Tibial artery (tissue), 4 donors: Measurements from ENCODE around the gene ARPP21.

Experiments used
- DNase-seq, 2 donors: peaks; one replicate each; pipeline ENCODE4 v3.0.0-alpha.2; 2019
- H3K27ac ChIP-seq, 2 donors: fragments of 200-600 bp; sonication (generic) in 1 of 2; 1 replicate in 1 of 2; 2 replicates in 1 of 2; pipeline ENCODE4 v1.5.1; 2018 to 2019; ENCODE audit warnings: mild to moderate bottlenecking in 1 of 2
- H3K27me3 ChIP-seq, 2 donors: fragments of 200-600 bp; sonication (generic) in 1 of 2; one replicate each; pipeline versions ENCODE4 v1.5.1 to v1.6.0; 2016 to 2019
- H3K36me3 ChIP-seq, 3 donors: fragments of 200-600 bp; sonication (generic) in 2 of 3; one replicate each; pipeline ENCODE4 v1.5.1; 2016 to 2019; ENCODE audit warnings: mild to moderate bottlenecking in 2 of 3
- H3K4me1 ChIP-seq, 4 donors: fragments of 200-600 bp; sonication (generic) in 2 of 4; 1 replicate in 3 of 4; 2 replicates in 1 of 4; pipeline ENCODE4 v1.5.1; 2016 to 2019
- H3K4me3 ChIP-seq, 2 donors: fragments of 200-600 bp; sonication (generic) in 1 of 2; 1 replicate in 1 of 2; 2 replicates in 1 of 2; pipeline ENCODE4 v1.5.1; 2018 to 2019; ENCODE audit warnings: mild to moderate bottlenecking in 2 of 2
- H3K9me3 ChIP-seq, 3 donors: fragments of 200-600 bp; sonication (generic) in 1 of 3; one replicate each; pipeline ENCODE4 v1.5.1; 2016 to 2019
- intact Hi-C: fragments of 100-400 bp; cut with DNase I; formaldehyde crosslinking; loops from one replicate; pipeline ENCODE4 v1.15.0; 2023; ENCODE audit warnings: low total_unique reads
- TF ChIP-seq, protein P1 (sequence below), 2 experiments: fragments of 200-600 bp in 1 of 2; fragments of 450-650 bp in 1 of 2; IDR thresholded peaks; one replicate each; pipeline ENCODE4 v1.5.1; 2017 to 2019; ENCODE audit warnings: antibody characterized with exemption in 2 of 2, mild to moderate bottlenecking in 1 of 2, moderate library complexity in 1 of 2

The ARPP21 gene

DNA sequence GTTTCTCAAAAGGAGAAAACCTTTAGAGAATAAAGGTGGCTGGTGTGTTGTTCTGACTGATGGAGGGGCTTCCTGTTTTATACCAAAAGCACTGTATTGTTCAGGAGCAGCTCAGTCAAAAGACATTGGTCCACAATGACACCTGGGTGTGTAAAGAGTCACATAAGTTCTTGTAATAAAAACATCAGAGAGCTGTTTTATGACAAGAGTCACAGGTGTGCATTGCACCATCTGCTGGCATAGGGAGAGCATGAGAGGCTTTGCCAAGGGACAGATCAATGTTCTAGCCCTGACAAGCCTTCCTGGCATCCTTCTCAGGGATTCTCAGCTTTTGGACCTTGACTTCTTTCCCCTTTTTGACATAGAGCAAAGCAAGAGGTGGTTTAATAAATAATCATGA, 20.4 kb downstream of the ARPP21 start:
- DNase-seq: no peak
- no peaks in the 10 kb centered on the region for H3K36me3 ChIP-seq
- H3K27ac ChIP-seq: no peak overlapping the region
- H3K4me3 ChIP-seq: no peak overlapping the region
- TF ChIP-seq, protein P1, sequence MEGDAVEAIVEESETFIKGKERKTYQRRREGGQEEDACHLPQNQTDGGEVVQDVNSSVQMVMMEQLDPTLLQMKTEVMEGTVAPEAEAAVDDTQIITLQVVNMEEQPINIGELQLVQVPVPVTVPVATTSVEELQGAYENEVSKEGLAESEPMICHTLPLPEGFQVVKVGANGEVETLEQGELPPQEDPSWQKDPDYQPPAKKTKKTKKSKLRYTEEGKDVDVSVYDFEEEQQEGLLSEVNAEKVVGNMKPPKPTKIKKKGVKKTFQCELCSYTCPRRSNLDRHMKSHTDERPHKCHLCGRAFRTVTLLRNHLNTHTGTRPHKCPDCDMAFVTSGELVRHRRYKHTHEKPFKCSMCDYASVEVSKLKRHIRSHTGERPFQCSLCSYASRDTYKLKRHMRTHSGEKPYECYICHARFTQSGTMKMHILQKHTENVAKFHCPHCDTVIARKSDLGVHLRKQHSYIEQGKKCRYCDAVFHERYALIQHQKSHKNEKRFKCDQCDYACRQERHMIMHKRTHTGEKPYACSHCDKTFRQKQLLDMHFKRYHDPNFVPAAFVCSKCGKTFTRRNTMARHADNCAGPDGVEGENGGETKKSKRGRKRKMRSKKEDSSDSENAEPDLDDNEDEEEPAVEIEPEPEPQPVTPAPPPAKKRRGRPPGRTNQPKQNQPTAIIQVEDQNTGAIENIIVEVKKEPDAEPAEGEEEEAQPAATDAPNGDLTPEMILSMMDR (IDR thresholded peaks at IDR 0.05): no peak
- no peaks in the 10 kb centered on the region for H3K9me3 ChIP-seq
- H3K4me1 ChIP-seq: peaks cover 0 to 6% (median 3%) of the 10 kb centered on the region in 4 donors
- intact Hi-C loops: no loop called here
- H3K27me3 ChIP-seq: no peaks in the 10 kb centered on the region

DNA sequence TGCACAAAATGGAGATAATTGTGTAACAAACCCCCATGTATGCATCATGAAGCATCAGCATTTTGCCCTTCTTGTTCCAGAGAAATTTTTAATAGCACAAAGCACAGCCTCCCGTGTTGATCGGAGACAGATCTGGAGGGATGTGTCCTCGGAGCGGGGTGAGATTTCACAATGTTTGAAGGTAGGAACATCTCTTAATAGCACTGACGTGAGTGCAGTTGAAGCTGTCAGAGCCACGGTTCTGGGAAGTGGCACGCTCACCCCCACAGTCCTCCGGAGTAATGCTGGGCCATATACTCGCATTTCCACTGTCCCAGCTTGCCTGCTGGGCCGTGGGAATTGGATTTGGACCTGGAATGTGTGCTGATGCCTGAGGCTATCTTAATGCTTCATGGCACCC, 24.1 kb downstream of the ARPP21 start:
- TF ChIP-seq, protein P1 (IDR thresholded peaks at IDR 0.05): no peak
- intact Hi-C loops: no loop called here
- no peak overlapping the region for H3K4me3 ChIP-seq

DNA sequence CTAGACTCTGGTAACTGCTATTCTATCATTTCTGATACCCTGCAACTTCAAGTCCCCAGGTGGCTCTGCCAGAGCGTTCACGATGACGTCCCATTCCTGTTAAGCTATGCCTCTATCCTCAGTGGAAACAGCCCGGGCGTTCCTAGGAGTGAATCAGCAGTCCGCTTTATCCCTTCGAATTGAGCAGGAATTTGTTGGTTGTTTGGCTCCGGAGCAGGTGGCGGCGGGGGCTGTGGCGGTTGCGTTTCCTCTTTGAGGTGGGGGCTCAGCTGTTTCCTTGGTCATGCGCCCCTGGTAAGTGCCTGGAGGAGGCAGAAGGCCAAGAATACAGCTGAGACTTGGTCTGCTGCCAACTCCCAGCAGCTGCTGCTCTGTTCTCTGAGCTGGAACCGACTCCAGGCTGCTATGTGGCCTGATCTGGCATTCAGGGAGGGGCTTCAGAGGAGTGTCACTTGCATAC, 25.2 kb downstream of the ARPP21 start:
- no peaks in the 10 kb centered on the region for H3K36me3 ChIP-seq
- no peaks in the 10 kb centered on the region for H3K9me3 ChIP-seq
- DNase-seq: peak in 1 of 2 donors; percentile 61
- H3K4me3 ChIP-seq: peak overlapping the region; percentile 24 to 42
- intact Hi-C loops: no loop called here
- TF ChIP-seq, protein P1 (IDR thresholded peaks at IDR 0.05): no peak
- no peak overlapping the region for H3K27ac ChIP-seq
- H3K27me3 ChIP-seq: no peaks in the 10 kb centered on the region
- peaks cover 0 to 16% (median 4%) of the 10 kb centered on the region in 4 donors for H3K4me1 ChIP-seq

More for the DNA sequence above, 24.1 kb downstream of the ARPP21 start:
- Histone ChIP-seq H3K27me3 (no peaks in the 10 kb centered on the region), H3K36me3 (no peaks in the 10 kb centered on the region), H3K9me3 (no peaks in the 10 kb centered on the region), H3K27ac (no peak overlapping the region), H3K4me1 (peaks cover 0 to 16% (median 4%) of the 10 kb centered on the region in 4 donors)
- no peak for DNase-seq

DNA sequence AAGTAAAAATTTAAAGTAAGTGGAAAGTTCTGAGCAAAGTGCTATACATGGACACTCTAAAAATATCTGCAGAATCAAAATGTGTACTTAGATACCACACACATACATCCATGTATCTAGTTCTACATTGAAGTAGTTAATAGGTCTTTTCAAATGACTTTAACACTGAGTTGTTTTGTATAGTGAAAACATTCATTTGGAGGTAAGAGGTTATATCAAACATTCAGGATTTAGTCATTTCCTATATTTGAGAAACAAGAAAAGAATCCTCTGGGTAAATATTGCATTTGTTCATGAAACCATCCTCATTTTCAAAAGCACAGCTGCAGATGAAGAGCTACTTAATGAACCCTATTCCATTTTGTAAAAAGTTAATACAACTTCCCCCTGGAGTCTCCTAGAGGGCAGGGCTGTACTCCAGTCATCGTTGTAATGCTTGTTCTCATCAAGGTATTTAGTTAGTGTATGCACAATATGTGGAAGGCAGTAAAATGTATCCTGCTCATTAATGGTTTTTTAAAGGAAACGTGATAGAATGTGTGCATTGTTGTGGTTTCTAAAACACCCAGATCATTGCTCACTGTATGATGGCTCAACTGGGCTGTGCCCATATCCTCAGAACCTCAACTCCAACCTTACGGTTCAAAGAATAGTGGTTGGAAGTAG, 26.2 kb downstream of the ARPP21 start:
- intact Hi-C loops: no loop called here
- TF ChIP-seq, protein P1 (IDR thresholded peaks at IDR 0.05): no peak
- Histone ChIP-seq H3K27ac (no peak overlapping the region), H3K4me1 (peaks cover 0 to 16% (median 4%) of the 10 kb centered on the region in 4 donors), H3K9me3 (no peaks in the 10 kb centered on the region), H3K4me3 (no peak overlapping the region), H3K27me3 (no peaks in the 10 kb centered on the region), H3K36me3 (no peaks in the 10 kb centered on the region)
- DNase-seq: no peak

DNA sequence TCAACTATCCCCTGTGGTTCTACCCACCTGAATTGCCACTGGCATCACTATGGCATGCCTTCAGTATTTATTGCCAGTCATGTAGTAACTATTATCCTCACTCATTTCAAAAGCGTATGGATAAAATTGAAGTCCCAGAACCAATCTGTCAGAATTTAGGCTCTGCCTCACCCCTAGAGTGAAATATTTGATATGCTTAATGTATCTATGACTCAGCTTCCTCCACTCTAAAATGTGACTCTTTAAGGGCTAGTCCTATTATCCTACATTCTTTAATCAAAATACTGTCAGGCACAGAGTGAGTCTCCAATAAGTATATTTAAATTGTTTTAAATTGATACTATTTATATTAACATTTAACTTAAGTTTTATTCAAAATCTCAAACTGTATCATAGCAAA, 27.6 kb downstream of the ARPP21 start:
- intact Hi-C loops: no loop called here
- TF ChIP-seq, protein P1 (IDR thresholded peaks at IDR 0.05): no peak
- H3K27ac ChIP-seq: no peak overlapping the region

More for the DNA sequence above, 27.6 kb downstream of the ARPP21 start:
- Histone ChIP-seq H3K36me3 (no peaks in the 10 kb centered on the region), H3K4me3 (no peak overlapping the region), H3K4me1 (peaks cover 0 to 16% (median 4%) of the 10 kb centered on the region in 4 donors), H3K27me3 (no peaks in the 10 kb centered on the region), H3K9me3 (no peaks in the 10 kb centered on the region)
- no peak for DNase-seq
